Choroid plexus epithelial cell (primary cell): ENCODE data around the gene MRPS34.

Source experiments
- DNase-seq: peaks from one replicate; pipeline ENCODE4 v3.0.0-alpha.2; 2010; ENCODE audit warnings: low read depth
- H3K4me3 ChIP-seq: 2 replicates; pipeline ENCODE4 v1.5.1; 2011; ENCODE audit warnings: low read depth, mild to moderate bottlenecking, control low read depth, low read length, moderate library complexity
- TF ChIP-seq, protein P1 (sequence below): conservative IDR thresholded peaks from 2 replicates; pipeline ENCODE4 v1.5.1; 2011; ENCODE audit warnings: low read depth, mild to moderate bottlenecking, control low read depth, inconsistent platforms, low read length, moderate library complexity

MRPS34 gene

DNA sequence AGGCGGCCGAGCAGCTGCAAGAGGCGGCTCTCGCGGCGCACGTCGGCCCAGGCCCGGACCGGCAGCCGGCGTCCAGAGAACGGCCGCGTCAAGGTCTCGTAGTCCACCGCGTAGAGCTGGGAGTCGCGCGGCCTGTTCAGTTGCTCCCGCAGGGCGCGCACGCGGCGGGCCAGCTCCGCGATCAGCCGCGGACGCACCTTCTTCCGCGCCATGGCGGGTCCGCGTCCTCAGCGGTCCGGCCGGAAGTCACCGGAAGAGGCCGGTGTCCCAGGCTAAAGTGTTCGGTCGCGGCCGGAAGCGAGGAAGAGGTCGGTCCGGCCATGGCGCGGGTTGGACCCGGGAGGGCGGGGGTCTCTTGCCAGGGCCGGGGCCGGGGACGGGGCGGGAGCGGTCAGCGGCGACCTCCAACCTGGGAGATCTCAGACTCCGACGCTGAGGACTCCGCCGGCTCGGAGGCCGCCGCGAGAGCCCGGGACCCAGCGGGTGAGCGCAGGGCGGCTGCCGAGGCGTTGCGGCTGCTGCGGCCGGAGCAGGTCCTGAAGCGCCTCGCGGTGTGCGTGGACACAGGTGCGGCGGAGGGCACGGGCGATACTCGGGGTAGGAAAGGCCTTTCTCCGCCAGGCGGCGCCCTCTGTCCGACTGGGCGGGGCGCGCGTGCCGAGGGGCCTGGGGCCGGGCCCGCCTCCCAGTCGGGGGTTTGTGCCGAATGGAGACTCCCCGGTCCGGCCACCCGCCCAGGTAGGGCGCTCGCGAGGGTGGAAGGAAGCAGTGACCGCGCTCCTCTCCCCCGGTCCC, at the start of gene MRPS34:
Gene MRPS34 (minus strand): TSS at position 227 of the 795 bp plus-strand sequence. CDS start 15 bp downstream, at position 212.
- TF ChIP-seq, protein P1, sequence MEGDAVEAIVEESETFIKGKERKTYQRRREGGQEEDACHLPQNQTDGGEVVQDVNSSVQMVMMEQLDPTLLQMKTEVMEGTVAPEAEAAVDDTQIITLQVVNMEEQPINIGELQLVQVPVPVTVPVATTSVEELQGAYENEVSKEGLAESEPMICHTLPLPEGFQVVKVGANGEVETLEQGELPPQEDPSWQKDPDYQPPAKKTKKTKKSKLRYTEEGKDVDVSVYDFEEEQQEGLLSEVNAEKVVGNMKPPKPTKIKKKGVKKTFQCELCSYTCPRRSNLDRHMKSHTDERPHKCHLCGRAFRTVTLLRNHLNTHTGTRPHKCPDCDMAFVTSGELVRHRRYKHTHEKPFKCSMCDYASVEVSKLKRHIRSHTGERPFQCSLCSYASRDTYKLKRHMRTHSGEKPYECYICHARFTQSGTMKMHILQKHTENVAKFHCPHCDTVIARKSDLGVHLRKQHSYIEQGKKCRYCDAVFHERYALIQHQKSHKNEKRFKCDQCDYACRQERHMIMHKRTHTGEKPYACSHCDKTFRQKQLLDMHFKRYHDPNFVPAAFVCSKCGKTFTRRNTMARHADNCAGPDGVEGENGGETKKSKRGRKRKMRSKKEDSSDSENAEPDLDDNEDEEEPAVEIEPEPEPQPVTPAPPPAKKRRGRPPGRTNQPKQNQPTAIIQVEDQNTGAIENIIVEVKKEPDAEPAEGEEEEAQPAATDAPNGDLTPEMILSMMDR, result peak; percentile 52
- H3K4me3 ChIP-seq, result peak within 1 kb of the TSS; percentile 83
- peak; percentile 86 for DNase-seq

DNA sequence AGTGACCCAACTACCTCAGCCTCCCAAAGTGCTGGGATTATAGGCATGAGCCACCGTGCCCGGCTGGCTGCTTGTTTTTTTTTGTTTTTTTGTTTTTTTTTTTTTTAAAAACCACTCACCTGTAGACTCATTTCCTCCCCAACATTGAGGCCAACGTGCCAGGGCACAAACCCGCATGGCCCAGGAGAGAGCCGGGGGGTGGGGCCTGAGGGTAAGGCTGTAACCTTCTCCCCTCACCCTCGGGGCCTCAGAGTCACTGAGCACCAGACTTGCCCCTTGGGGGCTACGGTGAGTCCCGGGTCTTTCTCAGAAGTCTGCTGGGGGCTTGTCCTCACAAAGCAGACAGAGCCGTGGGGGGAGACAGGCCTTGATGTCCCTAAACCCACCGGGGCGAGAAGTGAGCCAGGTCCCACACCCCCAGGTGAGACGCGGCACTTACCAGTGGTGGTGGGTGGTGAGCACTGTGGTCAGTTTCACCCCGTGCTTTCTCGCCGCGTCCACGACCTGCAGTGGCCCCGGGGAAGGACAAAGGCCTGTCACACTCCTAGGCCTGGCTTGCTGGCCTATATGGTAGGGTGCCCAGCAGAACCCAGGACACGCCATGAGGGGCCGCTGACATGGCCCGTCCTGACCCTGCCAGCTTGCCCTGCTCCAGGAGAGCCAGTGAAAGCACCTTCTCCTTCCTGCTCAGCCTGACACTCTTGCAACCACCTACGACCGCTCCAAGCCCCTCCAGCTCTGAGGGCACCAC, 49.1 kb upstream of the MRPS34 start:
- H3K4me3 ChIP-seq, result no peak overlapping the region
- no peak for DNase-seq
- TF ChIP-seq, protein P1, result no peak

DNA sequence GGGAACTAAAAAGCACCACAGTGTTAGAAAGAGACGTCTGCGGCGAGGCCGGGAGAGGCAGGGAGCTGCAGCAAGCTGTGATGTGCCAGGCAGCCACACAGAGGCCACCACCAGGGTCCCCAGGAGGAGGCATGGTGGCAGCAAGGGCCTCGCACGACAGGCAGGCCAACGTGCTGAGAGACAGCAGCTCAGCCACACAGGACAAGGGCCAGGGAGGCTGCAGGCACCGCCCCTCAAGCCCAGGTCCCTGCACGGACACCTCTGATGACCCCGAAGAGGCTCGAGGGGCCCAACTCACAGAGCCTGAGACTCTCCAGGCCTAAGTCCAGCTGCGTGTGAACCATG, 48.0 kb upstream of the MRPS34 start:
- H3K4me3 ChIP-seq, result no peak overlapping the region
- no peak for DNase-seq
- TF ChIP-seq, protein P1, result no peak

DNA sequence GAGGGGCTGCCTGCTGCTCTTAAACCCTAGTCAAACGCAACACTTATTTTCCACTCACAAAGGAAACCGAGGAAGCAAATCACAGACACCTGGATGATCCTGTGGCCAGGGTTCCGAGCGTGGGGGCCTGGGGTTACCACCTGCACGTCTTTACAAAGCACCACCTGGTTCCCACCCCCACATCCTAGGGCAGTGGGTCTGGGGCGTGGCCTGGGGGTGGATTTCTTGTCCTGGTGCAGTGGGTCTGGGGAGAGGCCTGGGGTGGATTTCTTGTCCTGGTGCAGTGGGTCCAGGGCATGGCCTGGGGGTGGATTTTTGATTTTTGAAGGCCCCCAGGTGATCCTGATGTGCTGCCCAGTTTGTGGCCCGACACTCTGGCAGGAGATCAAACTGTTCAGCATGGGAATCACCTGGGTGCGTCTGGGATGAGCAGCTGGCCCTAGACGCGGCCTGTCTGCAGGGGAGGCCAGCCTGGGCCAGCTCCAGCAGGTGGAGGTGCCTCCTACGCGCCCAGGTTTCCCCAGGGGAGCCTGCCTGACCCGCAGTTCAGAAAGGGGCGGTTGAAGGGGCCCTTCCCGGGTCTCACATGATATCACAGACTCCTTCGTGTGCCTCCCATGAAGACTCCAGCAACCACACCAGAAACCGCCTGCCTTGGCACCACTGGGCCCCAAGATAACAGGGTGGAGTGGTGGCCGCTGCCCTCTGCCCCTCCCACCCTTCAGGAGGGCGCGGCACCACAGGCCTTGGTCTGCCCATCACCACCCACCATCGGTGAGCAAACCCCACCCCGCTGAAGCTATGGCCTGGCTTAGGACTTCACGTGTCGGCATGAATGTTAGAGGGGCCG, 47.4 kb upstream of the MRPS34 start:
- DNase-seq, result no peak
- TF ChIP-seq, protein P1, result no peak
- no peak overlapping the region for H3K4me3 ChIP-seq

DNA sequence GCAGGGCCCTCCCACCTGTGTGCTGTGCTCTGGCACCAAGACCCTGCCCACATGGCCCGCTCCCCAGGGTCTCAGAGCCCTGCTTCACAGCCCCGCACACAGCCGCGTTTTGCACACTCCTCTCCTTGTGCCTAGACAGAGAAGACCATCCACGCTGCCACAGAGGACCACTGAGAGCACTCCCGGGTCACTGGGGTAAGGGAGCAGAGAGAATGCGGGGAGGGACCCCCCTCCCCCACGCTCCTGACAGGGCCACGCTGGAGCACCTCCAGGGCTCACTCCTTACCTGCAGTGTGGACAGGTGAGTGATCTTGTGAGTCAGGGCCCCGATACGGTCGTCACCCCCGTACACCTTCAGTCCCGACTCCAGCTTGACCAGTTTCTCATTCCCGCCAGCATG, 46.7 kb upstream of the MRPS34 start:
- TF ChIP-seq, protein P1, result no peak
- H3K4me3 ChIP-seq, result no peak overlapping the region
- DNase-seq, result no peak

DNA sequence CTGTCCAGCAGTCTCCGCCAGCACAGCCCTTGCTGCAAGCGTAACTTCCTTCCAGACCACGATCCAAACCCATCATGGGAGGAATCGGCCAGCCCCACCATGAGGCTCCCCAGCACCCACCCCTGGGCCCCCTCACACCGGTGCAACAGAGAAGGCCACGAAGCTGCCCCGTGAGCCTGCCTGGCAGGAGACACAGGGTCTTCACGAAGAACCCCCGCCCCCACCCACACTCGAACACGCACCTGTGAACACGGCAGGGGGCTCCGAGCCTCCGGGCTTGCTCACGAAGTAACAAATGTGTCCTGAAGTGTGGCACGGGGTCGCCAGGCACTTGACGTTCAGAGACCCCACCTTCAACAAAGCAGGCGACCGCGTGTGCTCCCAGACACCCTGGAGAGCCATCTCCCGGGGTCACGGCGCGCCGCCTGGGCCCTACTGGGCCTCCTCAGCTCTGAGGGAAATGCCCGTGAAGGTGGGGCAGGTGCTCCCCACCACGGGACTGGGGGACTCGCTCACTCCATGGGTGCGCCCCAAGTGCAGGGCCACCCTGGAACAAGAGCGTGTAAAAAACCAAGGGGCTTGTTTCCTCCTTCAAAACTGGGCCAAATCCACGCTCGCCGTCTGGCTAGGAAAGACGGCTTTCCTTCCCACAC, 46.1 kb upstream of the MRPS34 start:
- no peak for DNase-seq
- TF ChIP-seq, protein P1, result no peak
- no peak overlapping the region for H3K4me3 ChIP-seq
